K562 (cell line): ENCODE results near the gene CDC20. TPM values are rescaled to one million over a fixed set of nuclear protein-coding genes. Genes with fewer than 3 reads are reported as not detected.

Experiments
- ARID2 ChIP-seq: fragments of 450-650 bp; IDR thresholded peaks from 2 replicates; pipeline ENCODE4 v1.6.1; 2017; ENCODE audit warnings: antibody characterized with exemption, mild to moderate bottlenecking
- ATF3 ChIP-seq, 2 experiments: fragments of 450-650 bp in 1 of 2; sonication (generic) in 1 of 2; formaldehyde crosslinking in 1 of 2; IDR thresholded peaks in 1 of 2; conservative IDR thresholded peaks in 1 of 2; 2 replicates each; pipeline versions ENCODE4 v1.6.1 to v1.8.1; 2016 to 2023; ENCODE audit warnings: mild to moderate bottlenecking in 2 of 2, moderate library complexity in 2 of 2, inconsistent platforms in 1 of 2, missing genetic modification reagents in 1 of 2
- CBX3 ChIP-seq, 2 experiments: IDR thresholded peaks; 1 replicate in 1 of 2; 2 replicates in 1 of 2; pipeline ENCODE4 v1.6.1; 2012; ENCODE audit warnings: inconsistent platforms in 2 of 2, low read length in 2 of 2, borderline replicate concordance in 1 of 2, control low read depth in 1 of 2
- CEBPG ChIP-seq, 3 experiments: fragments of 200-800 bp in 1 of 3; sonication (Bioruptor generic) in 1 of 3; sonication (generic) in 1 of 3; formaldehyde crosslinking in 1 of 3; IDR thresholded peaks in 2 of 3; conservative IDR thresholded peaks in 1 of 3; 2 replicates each; pipeline versions ENCODE4 v1.6.1 to v1.8.0; 2016 to 2022; ENCODE audit warnings: missing compliant biosample characterization in 2 of 3, missing genetic modification characterization in 2 of 3, mild to moderate bottlenecking in 1 of 3, missing genetic modification reagents in 1 of 3
- CUX1 ChIP-seq: fragments of 200-800 bp; sonication (Bioruptor generic); IDR thresholded peaks from 2 replicates; pipeline ENCODE4 v1.6.1; 2016; ENCODE audit warnings: missing genetic modification characterization, missing compliant biosample characterization
- FOSL1 ChIP-seq: fragments of 200-800 bp; sonication (Bioruptor generic); conservative IDR thresholded peaks from 2 replicates; pipeline ENCODE4 v1.6.1; 2016; ENCODE audit warnings: missing genetic modification characterization, missing compliant biosample characterization
- GTF2A2 ChIP-seq: IDR thresholded peaks from 2 replicates; pipeline ENCODE4 v1.6.1; 2016; ENCODE audit warnings: mild to moderate bottlenecking, missing genetic modification characterization, missing compliant biosample characterization
- HMG20B ChIP-seq: fragments of 250-450 bp; sonication (Bioruptor Pico); IDR thresholded peaks from 2 replicates; pipeline ENCODE4 v1.5.0; 2021; ENCODE audit warnings: mild to moderate bottlenecking
- MCM2 ChIP-seq: fragments of 450-650 bp; IDR thresholded peaks from 2 replicates; pipeline ENCODE4 v1.6.1; 2017; ENCODE audit warnings: low read depth, mild to moderate bottlenecking
- PBX2 ChIP-seq, 2 experiments: IDR thresholded peaks in 1 of 2; conservative IDR thresholded peaks in 1 of 2; 2 replicates each; pipeline ENCODE4 v1.6.1; 2016; ENCODE audit warnings: low read depth in 2 of 2, mild to moderate bottlenecking in 1 of 2, missing compliant biosample characterization in 1 of 2, missing genetic modification characterization in 1 of 2, moderate library complexity in 1 of 2
- SREBF1 ChIP-seq: fragments of 150-350 bp; IDR thresholded peaks from 2 replicates; pipeline ENCODE4 v1.6.1; 2014; ENCODE audit warnings: antibody characterized with exemption, low read depth, low read length, borderline replicate concordance
- THAP12 ChIP-seq: fragments of 250-450 bp; sonication (Bioruptor Pico); IDR thresholded peaks from 2 replicates; pipeline ENCODE4 v1.9.0; 2021; ENCODE audit warnings: mild to moderate bottlenecking, inconsistent platforms
- ZNF232 ChIP-seq: sonication (generic); formaldehyde crosslinking; IDR thresholded peaks from 2 replicates; pipeline ENCODE4 v1.8.0; 2022; ENCODE audit warnings: mild to moderate bottlenecking, missing genetic modification reagents
- polyA plus RNA-seq, 8 experiments: library from polyadenylated mRNA; depleted of rRNA in 4 of 8; stranded (reverse) in 5 of 8; unstranded in 3 of 8; fragments of >200 nt; fragmentation: Nextera tagmentation in 2 of 8; fragmentation: Illumina TruSeq in 1 of 8; extraction: Ambion mirVana in 2 of 8; extraction: Trizol in 1 of 8; gene quantifications; 2 replicates each; pipeline versions ENCODE4 v1.2.1 to v1.2.3, GENCODE V29; 2011 to 2014; ENCODE audit warnings: inconsistent platforms in 1 of 8, missing spikeins in 1 of 8
- total RNA-seq, 7 experiments: library from RNA; depleted of rRNA in 6 of 7; stranded (reverse); fragments of >200 nt in 6 of 7; fragmentation: Illumina TruSeq in 2 of 7; extraction: Trizol in 2 of 7; gene quantifications; 2 replicates each; pipeline versions ENCODE4 v1.2.1 to v1.2.3, GENCODE V29; 2011 to 2021; ENCODE audit warnings: low replicate concordance in 1 of 7

The CDC20 gene
- total and polyA plus RNA-seq, 9 of the 15 experiments (the other 6 are each of a cell fraction or from before 2014, with no cell fraction given): 45.2 to 224 (median 121) TPM

- TF ChIP-seq MCM2 (no peak), CUX1 (no peak), FOSL1 (tag) (peak; percentile 44; the same call in 1 of the 2 replicates), CEBPG (CRISPR knock-in tag; IDR thresholded peaks at IDR 0.05) (no peak), CEBPG (tag; conservative IDR thresholded peaks at IDR 0.05 in 1 of 2, IDR thresholded peaks at IDR 0.05 in 1 of 2) (no peak), GTF2A2 (tag) (no peak), PBX2 (CRISPR knock-in tag; IDR thresholded peaks at IDR 0.05; ENCODE audit: low read depth) (no peak), PBX2 (tag; conservative IDR thresholded peaks at IDR 0.05; ENCODE audit: low read depth) (no peak), ATF3 (IDR thresholded peaks at IDR 0.05) (peak; percentile 72), ATF3 (CRISPR knock-in tag; conservative IDR thresholded peaks at IDR 0.05) (no peak), SREBF1 (no peak), CBX3 (IDR thresholded peaks at IDR 0.05; ENCODE audit: borderline replicate concordance in 1 of 2, low read length in 2 of 2) (peak in 1 of 2 experiments; percentile 97; a peak in 2 of 3 replicates), THAP12 (no peak), HMG20B (CRISPR knock-in tag) (no peak), ZNF232 (CRISPR knock-in tag) (no peak), ARID2 (no peak)
These were observed 31.1 kb upstream of the CDC20 start (continued) for GRCh38 chr1:43327549-43328292.
